Measurements from ENCODE around the gene TXLNG. TPM values are rescaled to one million over a fixed set of nuclear protein-coding genes. Genes with fewer than 3 reads are reported as not detected.
A peak's percentile ranks its signal among the peaks of the same experiment; 100 is the strongest.

TXLNG gene
- total RNA-seq, 5 donors from 2014 or later (not counting 1 experiment from before 2014, with no cell fraction given), result 16.4 to 24.0 (median 17.9) TPM

- Mint-ChIP-seq H3K4me3 (no peak overlapping the region), H3K27me3 (no peaks in the 10 kb centered on the region), H3K9me3 (no peaks in the 10 kb centered on the region), H3K4me1 (peaks cover 8 to 15% (median 13%) of the 10 kb centered on the region in 3 donors), H3K27ac (no peak overlapping the region), H3K36me3 (peaks cover 5% of the 10 kb centered on the region)
- H3K36me3 ChIP-seq (ENCODE audit: control insufficient read depth in 2 of 2, extremely low read depth in 1 of 2, insufficient read depth in 1 of 2, low read length in 1 of 2), result peaks cover 0 to 4% of the 10 kb centered on the region in 2 donors
- ChIA-PET CTCF (interaction anchor here in 1 of 2 donors (0.6 kb wide), 1 partner anchor 11 kb away, joined by 3 read pairs; no protein-coding TSS in a partner anchor), POLR2A (no interaction called here)
- H3K27me3 ChIP-seq (replicated peaks in 1 of 2; ENCODE audit: control insufficient read depth in 2 of 2, extremely low read depth in 1 of 2, insufficient read depth in 2 of 2, low read length in 1 of 2), result no peaks in the 10 kb centered on the region
- ATAC-seq (replicated peaks in 1 of 4) (no peak), DNase-seq (no peak)
- H3K9me3 ChIP-seq, result no peaks in the 10 kb centered on the region
- H3K4me1 ChIP-seq (ENCODE audit: control insufficient read depth in 1 of 2, extremely low read depth in 1 of 2, insufficient read depth in 2 of 2, low read length in 2 of 2), result no peaks in the 10 kb centered on the region
- H3K4me3 ChIP-seq (ENCODE audit: control insufficient read depth in 1 of 2, extremely low read depth in 1 of 2, low read length in 1 of 2), result no peak overlapping the region
- WGBS (ENCODE audit: insufficient coverage), result no CpG with 5 or more reads among the region's 1 CpG
- H3K27ac ChIP-seq (ENCODE audit: low read length), result no peak overlapping the region
Observed at GRCh38 chrX:16814597-16814996, 28.3 kb downstream of the TXLNG start.

- no CpG with 5 or more reads among the region's 5 CpGs for WGBS (ENCODE audit: insufficient coverage)
- Mint-ChIP-seq H3K9me3 (no peaks in the 10 kb centered on the region), H3K36me3 (peaks cover 21% of the 10 kb centered on the region), H3K27me3 (no peaks in the 10 kb centered on the region), H3K4me1 (peaks cover 6 to 11% (median 8%) of the 10 kb centered on the region in 3 donors), H3K4me3 (no peak overlapping the region), H3K27ac (no peak overlapping the region)
- Histone ChIP-seq H3K27ac (ENCODE audit: low read length) (no peak overlapping the region), H3K4me1 (ENCODE audit: control insufficient read depth in 1 of 2, extremely low read depth in 1 of 2, insufficient read depth in 2 of 2, low read length in 2 of 2) (no peaks in the 10 kb centered on the region), H3K9me3 (no peaks in the 10 kb centered on the region), H3K4me3 (ENCODE audit: control insufficient read depth in 1 of 2, extremely low read depth in 1 of 2, low read length in 1 of 2) (no peak overlapping the region), H3K27me3 (replicated peaks in 1 of 2; ENCODE audit: control insufficient read depth in 2 of 2, extremely low read depth in 1 of 2, insufficient read depth in 2 of 2, low read length in 1 of 2) (no peaks in the 10 kb centered on the region), H3K36me3 (ENCODE audit: control insufficient read depth in 2 of 2, extremely low read depth in 1 of 2, insufficient read depth in 1 of 2, low read length in 1 of 2) (peaks cover 6 to 15% of the 10 kb centered on the region in 2 donors)
- ATAC-seq (replicated peaks in 1 of 4) (no peak), DNase-seq (no peak)
- POLR2A ChIA-PET, result interaction anchor here in 1 of 2 donors (0.6 kb wide), 1 partner anchor 1466 kb away, joined by 13 read pairs; no protein-coding TSS in a partner anchor
- CTCF ChIA-PET, result no interaction called here
Observed at GRCh38 chrX:16819634-16820033, 33.4 kb downstream of the TXLNG start.

DNA sequence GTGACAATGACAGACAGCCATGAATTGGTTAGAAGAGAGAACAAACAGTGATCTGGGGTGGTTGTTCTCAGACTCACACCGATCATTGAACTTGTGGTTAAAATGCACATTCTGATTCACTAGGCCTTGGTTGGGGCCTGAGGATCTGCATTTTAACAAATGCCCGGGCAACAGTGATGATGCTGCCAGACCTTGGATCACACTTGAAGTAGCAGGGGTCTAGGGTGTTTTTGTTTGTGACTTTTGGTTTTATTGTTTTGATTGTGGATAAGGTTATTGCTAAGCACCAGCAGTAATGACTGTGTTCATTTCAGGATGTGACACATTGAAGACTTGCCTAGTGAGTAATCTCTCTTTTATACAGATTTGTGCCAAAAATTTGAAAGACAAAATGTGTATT is 36.5 kb downstream of the TXLNG start:
- H3K9me3 Mint-ChIP-seq, result no peaks in the 10 kb centered on the region
- no peaks in the 10 kb centered on the region for H3K27me3 ChIP-seq (replicated peaks in 1 of 2; ENCODE audit: control insufficient read depth in 2 of 2, extremely low read depth in 1 of 2, insufficient read depth in 2 of 2, low read length in 1 of 2)
- peaks cover 0 to 7% (median 6%) of the 10 kb centered on the region in 3 donors for H3K4me1 Mint-ChIP-seq
- ChIA-PET POLR2A (no interaction called here), CTCF (interaction anchor here in 1 of 2 donors (0.7 kb wide), 2 partner anchors 82 to 150 kb away, joined by 3 to 4 read pairs; no protein-coding TSS in a partner anchor)
- no peaks in the 10 kb centered on the region for H3K9me3 ChIP-seq
- no peaks in the 10 kb centered on the region for H3K4me1 ChIP-seq (ENCODE audit: control insufficient read depth in 1 of 2, extremely low read depth in 1 of 2, insufficient read depth in 2 of 2, low read length in 2 of 2)
- H3K4me3 ChIP-seq (ENCODE audit: control insufficient read depth in 1 of 2, extremely low read depth in 1 of 2, low read length in 1 of 2), result no peak overlapping the region
- no peak overlapping the region for H3K4me3 Mint-ChIP-seq
- no peak overlapping the region for H3K27ac ChIP-seq (ENCODE audit: low read length)
- peaks cover 21% of the 10 kb centered on the region for H3K36me3 Mint-ChIP-seq
- peaks cover 6 to 23% of the 10 kb centered on the region in 2 donors for H3K36me3 ChIP-seq (ENCODE audit: control insufficient read depth in 2 of 2, extremely low read depth in 1 of 2, insufficient read depth in 1 of 2, low read length in 1 of 2)
- H3K27me3 Mint-ChIP-seq, result no peaks in the 10 kb centered on the region
- ATAC-seq (replicated peaks in 1 of 4) (no peak), DNase-seq (no peak)
- H3K27ac Mint-ChIP-seq, result no peak overlapping the region
- WGBS (ENCODE audit: insufficient coverage), result 60% methylated on average over 1 of the region's 2 CpGs

DNA sequence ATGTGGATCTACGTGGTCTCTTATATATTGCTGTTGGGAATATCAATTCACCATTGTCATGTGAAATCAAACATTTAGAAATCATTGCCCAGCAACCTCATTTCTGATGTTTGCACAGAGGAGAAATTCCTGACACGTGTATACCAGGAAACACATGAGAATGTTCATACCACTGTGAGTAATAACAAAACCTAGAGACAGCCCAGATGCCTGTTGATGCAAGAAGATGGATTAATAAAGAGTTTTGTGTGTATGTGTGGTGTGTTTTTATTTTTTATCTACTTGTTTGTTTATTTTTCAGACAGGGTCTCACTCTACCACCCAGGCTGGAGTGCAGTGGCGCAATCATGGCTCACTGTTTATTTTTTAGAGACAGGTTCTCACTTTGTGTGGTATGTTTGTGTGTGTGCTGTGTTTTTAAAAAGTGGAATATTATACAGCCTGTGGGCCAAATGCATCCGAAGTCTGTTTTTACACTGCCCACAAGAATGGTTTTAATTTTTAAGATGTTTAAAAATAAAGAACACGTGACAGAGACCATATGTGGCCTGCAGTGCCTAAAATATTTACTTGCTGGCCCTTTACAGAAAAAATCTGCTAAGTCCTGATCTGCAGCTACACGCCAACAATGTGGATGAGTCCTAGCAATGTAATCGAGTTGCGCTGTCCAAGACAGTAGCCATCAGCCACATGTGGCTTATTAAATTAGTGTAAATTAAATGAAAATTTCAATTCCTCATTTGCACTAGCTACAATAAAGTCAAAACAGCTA is 39.2 kb downstream of the TXLNG start:
- no peak for DNase-seq
- peaks cover 0 to 5% (median 4%) of the 10 kb centered on the region in 3 donors for H3K4me1 Mint-ChIP-seq
- Histone ChIP-seq H3K9me3 (no peaks in the 10 kb centered on the region), H3K27ac (ENCODE audit: low read length) (no peak overlapping the region), H3K27me3 (replicated peaks in 1 of 2; ENCODE audit: control insufficient read depth in 2 of 2, extremely low read depth in 1 of 2, insufficient read depth in 2 of 2, low read length in 1 of 2) (no peaks in the 10 kb centered on the region), H3K36me3 (ENCODE audit: control insufficient read depth in 2 of 2, extremely low read depth in 1 of 2, insufficient read depth in 1 of 2, low read length in 1 of 2) (peaks cover 6 to 17% of the 10 kb centered on the region in 2 donors), H3K4me1 (ENCODE audit: control insufficient read depth in 1 of 2, extremely low read depth in 1 of 2, insufficient read depth in 2 of 2, low read length in 2 of 2) (no peaks in the 10 kb centered on the region), H3K4me3 (ENCODE audit: control insufficient read depth in 1 of 2, extremely low read depth in 1 of 2, low read length in 1 of 2) (no peak overlapping the region)
- no peak for ATAC-seq (replicated peaks in 1 of 4)
- H3K27me3 Mint-ChIP-seq, result no peaks in the 10 kb centered on the region
- ChIA-PET POLR2A (interaction anchor here in 1 of 2 donors (0.6 kb wide), 1 partner anchor 287 kb away, joined by 3 read pairs; no protein-coding TSS in a partner anchor), CTCF (interaction anchor here (0.5 to 1.4 kb wide), 4 partner anchors 11 to 221 kb away, joined by 3 to 9 read pairs (median 4); no protein-coding TSS in a partner anchor)
- WGBS (ENCODE audit: insufficient coverage), result no CpG with 5 or more reads among the region's 8 CpGs
- H3K9me3 Mint-ChIP-seq, result no peaks in the 10 kb centered on the region
- H3K36me3 Mint-ChIP-seq, result peaks cover 16% of the 10 kb centered on the region
- no peak overlapping the region for H3K27ac Mint-ChIP-seq
- H3K4me3 Mint-ChIP-seq, result no peak overlapping the region

- peak in 1 of 35 experiments; percentile 41 for DNase-seq
- ATAC-seq (replicated peaks in 1 of 4), result peak in 2 of 4 experiments; percentile 37 to 40
- no peaks in the 10 kb centered on the region for H3K9me3 ChIP-seq
- no peak overlapping the region for H3K4me3 ChIP-seq (ENCODE audit: control insufficient read depth in 1 of 2, extremely low read depth in 1 of 2, low read length in 1 of 2)
- no CpG with 5 or more reads among the region's 3 CpGs for WGBS (ENCODE audit: insufficient coverage)
- H3K36me3 Mint-ChIP-seq, result peaks cover 16% of the 10 kb centered on the region
- no peak overlapping the region for H3K4me3 Mint-ChIP-seq
- H3K27ac Mint-ChIP-seq, result no peak overlapping the region
- no peaks in the 10 kb centered on the region for H3K4me1 ChIP-seq (ENCODE audit: control insufficient read depth in 1 of 2, extremely low read depth in 1 of 2, insufficient read depth in 2 of 2, low read length in 2 of 2)
- peaks cover 3 to 17% of the 10 kb centered on the region in 2 donors for H3K36me3 ChIP-seq (ENCODE audit: control insufficient read depth in 2 of 2, extremely low read depth in 1 of 2, insufficient read depth in 1 of 2, low read length in 1 of 2)
- H3K4me1 Mint-ChIP-seq, result peaks cover 0 to 5% (median 4%) of the 10 kb centered on the region in 3 donors
- H3K27ac ChIP-seq (ENCODE audit: low read length), result no peak overlapping the region
- ChIA-PET POLR2A (no interaction called here), CTCF (interaction anchor here (0.7 to 1.4 kb wide), 5 partner anchors 30 to 234 kb away, joined by 3 to 9 read pairs (median 3); no protein-coding TSS in a partner anchor)
- H3K27me3 Mint-ChIP-seq, result no peaks in the 10 kb centered on the region
- no peaks in the 10 kb centered on the region for H3K9me3 Mint-ChIP-seq
- H3K27me3 ChIP-seq (replicated peaks in 1 of 2; ENCODE audit: control insufficient read depth in 2 of 2, extremely low read depth in 1 of 2, insufficient read depth in 2 of 2, low read length in 1 of 2), result no peaks in the 10 kb centered on the region
Observed at GRCh38 chrX:16826207-16826606, 39.9 kb downstream of the TXLNG start.

- no peaks in the 10 kb centered on the region for H3K9me3 ChIP-seq
- H3K4me3 ChIP-seq (ENCODE audit: control insufficient read depth in 1 of 2, extremely low read depth in 1 of 2, low read length in 1 of 2), result no peak overlapping the region
- Mint-ChIP-seq H3K36me3 (peaks cover 17% of the 10 kb centered on the region), H3K9me3 (no peaks in the 10 kb centered on the region), H3K4me1 (peaks cover 0 to 6% (median 4%) of the 10 kb centered on the region in 3 donors), H3K27ac (no peak overlapping the region), H3K27me3 (no peaks in the 10 kb centered on the region), H3K4me3 (no peak overlapping the region)
- H3K27me3 ChIP-seq (replicated peaks in 1 of 2; ENCODE audit: control insufficient read depth in 2 of 2, extremely low read depth in 1 of 2, insufficient read depth in 2 of 2, low read length in 1 of 2), result no peaks in the 10 kb centered on the region
- ChIA-PET CTCF (interaction anchor here (0.7 to 1.3 kb wide), 2 partner anchors 218 to 219 kb away, joined by 3 read pairs; no protein-coding TSS in a partner anchor), POLR2A (interaction anchor here in 1 of 2 donors (0.5 kb wide), 1 partner anchor 22 kb away, joined by 8 read pairs; no protein-coding TSS in a partner anchor)
- H3K36me3 ChIP-seq (ENCODE audit: control insufficient read depth in 2 of 2, extremely low read depth in 1 of 2, insufficient read depth in 1 of 2, low read length in 1 of 2), result peaks cover 0 to 16% of the 10 kb centered on the region in 2 donors
- WGBS (ENCODE audit: insufficient coverage), result 100% methylated on average over 1 of the region's 2 CpGs
- H3K27ac ChIP-seq (ENCODE audit: low read length), result no peak overlapping the region
- DNase-seq, result no peak
- no peak for ATAC-seq (replicated peaks in 1 of 4)
- no peaks in the 10 kb centered on the region for H3K4me1 ChIP-seq (ENCODE audit: control insufficient read depth in 1 of 2, extremely low read depth in 1 of 2, insufficient read depth in 2 of 2, low read length in 2 of 2)
Observed at GRCh38 chrX:16827225-16827624, 41.0 kb downstream of the TXLNG start.
